MM.1S (cell line): Measurements from ENCODE around the gene RABEPK.

Experiments
- DNase-seq: peaks from one replicate; pipeline ENCODE4 v3.0.0-alpha.2; 2015
- H2AFZ ChIP-seq: fragments of 300-600 bp; sonication (generic); 2 replicates; pipeline ENCODE4 v1.6.0; 2016; ENCODE audit warnings: antibody characterized with exemption, low read length
- H3F3A ChIP-seq: fragments of 300-600 bp; sonication (generic); 2 replicates; pipeline ENCODE4 v1.6.1; 2016; ENCODE audit warnings: mild to moderate bottlenecking, antibody characterized with exemption, low read length, moderate library complexity, mixed read lengths; ENCODE audit not compliant: insufficient read depth
- H3K27ac ChIP-seq: fragments of 300-600 bp; sonication (generic); 2 replicates; pipeline ENCODE4 v1.5.1; 2016; ENCODE audit warnings: mild to moderate bottlenecking, low read length
- H3K27me3 ChIP-seq: fragments of 300-600 bp; sonication (generic); replicated peaks from 2 replicates; pipeline ENCODE4 v1.6.0; 2016; ENCODE audit warnings: low read length; ENCODE audit not compliant: insufficient read depth
- H3K36me3 ChIP-seq: fragments of 300-600 bp; sonication (generic); replicated peaks from 2 replicates; pipeline ENCODE4 v1.6.1; 2016; ENCODE audit warnings: mild to moderate bottlenecking, low read length, mixed read lengths; ENCODE audit not compliant: insufficient read depth
- H3K4me1 ChIP-seq: fragments of 300-600 bp; sonication (generic); 2 replicates; pipeline ENCODE4 v1.6.1; 2016; ENCODE audit warnings: low read length, mixed read lengths
- H3K4me2 ChIP-seq: fragments of 300-600 bp; sonication (generic); 2 replicates; pipeline ENCODE4 v1.6.0; 2016; ENCODE audit warnings: low read depth, low read length
- H3K4me3 ChIP-seq: fragments of 300-600 bp; sonication (generic); 2 replicates; pipeline ENCODE4 v1.5.1; 2016; ENCODE audit warnings: low read length, mixed read lengths
- H3K79me2 ChIP-seq: fragments of 300-600 bp; sonication (generic); 2 replicates; pipeline ENCODE4 v1.6.1; 2016; ENCODE audit warnings: mixed run types, low read length, mixed read lengths
- H3K9ac ChIP-seq: fragments of 300-600 bp; sonication (generic); 2 replicates; pipeline ENCODE4 v1.6.1; 2016; ENCODE audit warnings: low read length, mixed read lengths
- H3K9me2 ChIP-seq: fragments of 300-600 bp; sonication (generic); replicated peaks from 2 replicates; pipeline ENCODE4 v1.6.1; 2016; ENCODE audit warnings: mild to moderate bottlenecking, low read length, mixed read lengths; ENCODE audit not compliant: insufficient read depth
- H3K9me3 ChIP-seq: fragments of 300-600 bp; sonication (generic); replicated peaks from 2 replicates; pipeline ENCODE4 v1.6.1; 2016; ENCODE audit warnings: mild to moderate bottlenecking, low read length, mixed read lengths; ENCODE audit not compliant: insufficient read depth
- H4K20me1 ChIP-seq: fragments of 300-600 bp; sonication (generic); 2 replicates; pipeline ENCODE4 v1.6.1; 2016; ENCODE audit warnings: mild to moderate bottlenecking, low read length, moderate library complexity, mixed read lengths; ENCODE audit not compliant: insufficient read depth
- CTCF ChIP-seq: fragments of 300-600 bp; sonication (generic); IDR thresholded peaks from 2 replicates; pipeline ENCODE4 v1.5.1; 2016; ENCODE audit warnings: antibody characterized with exemption, low read length, mixed read lengths
- EZH2 ChIP-seq: fragments of 300-600 bp; sonication (generic); optimal IDR thresholded peaks from 2 replicates; pipeline ENCODE3; 2017; ENCODE audit warnings: low read depth, mild to moderate bottlenecking, antibody characterized with exemption, low read length, mixed read lengths
- EZH2phosphoT487 ChIP-seq: fragments of 300-600 bp; sonication (generic); IDR thresholded peaks from 2 replicates; pipeline ENCODE4 v1.6.1; 2018; ENCODE audit warnings: antibody characterized with exemption, low read length

The RABEPK gene

GRCh38 chr9:125280945-125281344 lies 80.6 kb downstream of the RABEPK start:
- Histone ChIP-seq H4K20me1 (no peaks in the 10 kb centered on the region; the same call in 1 of the 2 replicates), H3K27ac (no peak overlapping the region), H3K4me2 (no peak overlapping the region), H3K9me3 (no peaks in the 10 kb centered on the region), H3K36me3 (no peaks in the 10 kb centered on the region; the same call in 1 of the 2 replicates), H3K79me2 (peaks cover 91% of the 10 kb centered on the region), H3K27me3 (no peaks in the 10 kb centered on the region), H3K9ac (no peak overlapping the region), H3K4me3 (no peak overlapping the region), H3F3A (no peaks in the 10 kb centered on the region), H3K9me2 (no peaks in the 10 kb centered on the region), H3K4me1 (no peaks in the 10 kb centered on the region), H2AFZ (no peak overlapping the region)
- DNase-seq = no peak
- TF ChIP-seq EZH2 (no peak), CTCF (no peak), EZH2phosphoT487 (no peak)
